Right atrium auricular region (tissue), 2 donors: ENCODE measurements around the gene NCF2. TPM values are rescaled to one million over a fixed set of nuclear protein-coding genes. Genes with fewer than 3 reads are reported as not detected.

Experiments
- DNase-seq: peaks from one replicate; pipeline ENCODE4 v3.0.0-alpha.2; 2019; ENCODE audit warnings: low spot score
- H3K27ac ChIP-seq, 2 donors: fragments of 200-600 bp; sonication (generic); 1 replicate in 1 of 2; 2 replicates in 1 of 2; pipeline ENCODE4 v1.5.1; 2016 to 2019
- H3K27me3 ChIP-seq, 2 donors: fragments of 200-600 bp; sonication (generic); one replicate each; pipeline versions ENCODE4 v1.5.1 to v1.6.0; 2017 to 2019
- H3K36me3 ChIP-seq: fragments of 200-600 bp; sonication (generic); one replicate; pipeline ENCODE4 v1.5.1; 2016
- H3K4me1 ChIP-seq, 2 donors: fragments of 200-600 bp; sonication (generic); one replicate each; pipeline versions ENCODE4 v1.5.1 to v1.6.0; 2017 to 2019
- H3K4me3 ChIP-seq, 2 donors: fragments of 200-600 bp; sonication (generic); 1 replicate in 1 of 2; 2 replicates in 1 of 2; pipeline ENCODE4 v1.5.1; 2017 to 2019; ENCODE audit warnings: mild to moderate bottlenecking in 1 of 2, moderate library complexity in 1 of 2
- H3K9me3 ChIP-seq, 2 donors: fragments of 200-600 bp; sonication (generic); one replicate each; pipeline ENCODE4 v1.5.1; 2019
- total RNA-seq, 2 donors: library from RNA; depleted of rRNA; stranded (reverse); fragments of >200 nt; gene quantifications; one replicate each; pipeline ENCODE4 v1.1.0, GENCODE V29; 2016
- TF ChIP-seq, protein P1 (sequence below), 2 donors: fragments of 200-600 bp; sonication (generic); IDR thresholded peaks; one replicate each; pipeline ENCODE4 v1.5.1; 2019; ENCODE audit warnings: antibody characterized with exemption in 2 of 2

The NCF2 gene
- total RNA-seq, 2 donors from 2014 or later: 3.2 to 10.7 TPM

DNA sequence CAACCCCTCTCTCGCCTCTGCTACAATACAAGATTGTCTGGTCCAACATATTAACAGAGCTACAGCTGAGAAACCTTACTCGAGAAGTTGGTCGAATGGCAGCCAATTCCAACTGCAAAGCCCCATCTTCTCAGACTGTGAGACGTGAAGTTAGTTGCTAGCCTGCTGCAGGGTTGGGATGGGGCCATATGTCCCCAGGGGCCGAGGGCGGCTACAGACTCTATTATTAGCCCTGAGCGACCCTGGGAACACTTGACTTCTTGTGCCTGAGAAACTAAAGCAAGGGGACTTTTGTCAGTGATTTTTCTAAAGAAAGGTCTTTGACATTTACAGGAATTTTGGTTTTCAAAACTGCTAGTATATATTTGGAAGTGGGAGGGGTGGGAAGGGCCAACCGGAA is 13.7 kb downstream of the NCF2 start:
- H3K4me1 ChIP-seq: peaks cover 0 to 11% of the 10 kb centered on the region in 2 donors
- no peaks in the 10 kb centered on the region for H3K27me3 ChIP-seq
- no peaks in the 10 kb centered on the region for H3K36me3 ChIP-seq

DNA sequence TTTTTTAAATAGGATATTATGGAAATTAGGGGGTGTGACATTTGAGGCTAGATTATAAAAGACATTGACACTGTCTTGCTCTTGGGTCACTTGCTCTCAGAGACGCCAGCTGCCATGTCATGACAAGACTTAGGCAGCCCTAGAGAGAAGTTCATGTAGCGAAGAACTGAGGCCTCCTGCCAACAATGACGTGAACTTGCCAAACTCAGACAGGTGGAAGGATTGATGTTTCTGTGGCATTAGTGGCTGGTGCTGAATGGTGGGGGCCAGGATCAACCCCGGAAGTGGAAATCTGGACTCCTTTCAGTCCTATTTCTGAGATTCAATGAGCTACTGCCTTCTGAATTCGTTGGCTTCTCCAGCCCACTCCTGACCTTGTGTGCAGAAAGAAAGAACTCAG is 14.7 kb downstream of the NCF2 start:
- TF ChIP-seq, protein P1, sequence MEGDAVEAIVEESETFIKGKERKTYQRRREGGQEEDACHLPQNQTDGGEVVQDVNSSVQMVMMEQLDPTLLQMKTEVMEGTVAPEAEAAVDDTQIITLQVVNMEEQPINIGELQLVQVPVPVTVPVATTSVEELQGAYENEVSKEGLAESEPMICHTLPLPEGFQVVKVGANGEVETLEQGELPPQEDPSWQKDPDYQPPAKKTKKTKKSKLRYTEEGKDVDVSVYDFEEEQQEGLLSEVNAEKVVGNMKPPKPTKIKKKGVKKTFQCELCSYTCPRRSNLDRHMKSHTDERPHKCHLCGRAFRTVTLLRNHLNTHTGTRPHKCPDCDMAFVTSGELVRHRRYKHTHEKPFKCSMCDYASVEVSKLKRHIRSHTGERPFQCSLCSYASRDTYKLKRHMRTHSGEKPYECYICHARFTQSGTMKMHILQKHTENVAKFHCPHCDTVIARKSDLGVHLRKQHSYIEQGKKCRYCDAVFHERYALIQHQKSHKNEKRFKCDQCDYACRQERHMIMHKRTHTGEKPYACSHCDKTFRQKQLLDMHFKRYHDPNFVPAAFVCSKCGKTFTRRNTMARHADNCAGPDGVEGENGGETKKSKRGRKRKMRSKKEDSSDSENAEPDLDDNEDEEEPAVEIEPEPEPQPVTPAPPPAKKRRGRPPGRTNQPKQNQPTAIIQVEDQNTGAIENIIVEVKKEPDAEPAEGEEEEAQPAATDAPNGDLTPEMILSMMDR (IDR thresholded peaks at IDR 0.05): no peak
- Histone ChIP-seq H3K27me3 (no peaks in the 10 kb centered on the region), H3K4me3 (no peak overlapping the region), H3K27ac (no peak overlapping the region), H3K4me1 (peaks cover 0 to 11% of the 10 kb centered on the region in 2 donors), H3K9me3 (no peaks in the 10 kb centered on the region), H3K36me3 (no peaks in the 10 kb centered on the region)
- no peak for DNase-seq

More for the DNA sequence above, 13.7 kb downstream of the NCF2 start:
- DNase-seq: no peak
- H3K9me3 ChIP-seq: no peaks in the 10 kb centered on the region
- TF ChIP-seq, protein P1 (IDR thresholded peaks at IDR 0.05): no peak
- no peak overlapping the region for H3K4me3 ChIP-seq
- H3K27ac ChIP-seq: peak overlapping the region; percentile 5 to 35

DNA sequence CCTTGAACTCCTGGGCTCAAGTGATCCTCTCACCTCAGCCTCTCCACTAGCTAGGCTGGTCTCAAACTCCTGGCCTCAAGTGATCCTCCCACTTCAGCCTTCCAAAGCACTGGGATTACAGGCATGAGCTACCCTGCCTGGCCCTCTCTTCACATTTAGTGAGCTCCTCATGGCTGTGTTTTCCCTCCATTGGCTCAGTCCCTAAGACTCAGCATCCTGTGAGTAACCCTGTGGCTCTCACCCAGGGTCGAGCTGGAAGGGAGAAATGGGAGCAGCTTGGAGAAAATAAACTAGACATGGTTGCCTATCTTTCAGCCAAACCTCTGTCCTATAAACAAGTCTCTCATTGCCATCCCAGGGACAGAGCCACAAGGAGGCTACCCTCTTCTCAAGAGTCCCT is 17.5 kb downstream of the NCF2 start:
- DNase-seq: no peak
- Histone ChIP-seq H3K4me1 (peaks cover 0 to 10% of the 10 kb centered on the region in 2 donors), H3K4me3 (no peak overlapping the region), H3K27me3 (no peaks in the 10 kb centered on the region), H3K27ac (no peak overlapping the region), H3K36me3 (no peaks in the 10 kb centered on the region), H3K9me3 (no peaks in the 10 kb centered on the region)
- TF ChIP-seq, protein P1 (IDR thresholded peaks at IDR 0.05): no peak

DNA sequence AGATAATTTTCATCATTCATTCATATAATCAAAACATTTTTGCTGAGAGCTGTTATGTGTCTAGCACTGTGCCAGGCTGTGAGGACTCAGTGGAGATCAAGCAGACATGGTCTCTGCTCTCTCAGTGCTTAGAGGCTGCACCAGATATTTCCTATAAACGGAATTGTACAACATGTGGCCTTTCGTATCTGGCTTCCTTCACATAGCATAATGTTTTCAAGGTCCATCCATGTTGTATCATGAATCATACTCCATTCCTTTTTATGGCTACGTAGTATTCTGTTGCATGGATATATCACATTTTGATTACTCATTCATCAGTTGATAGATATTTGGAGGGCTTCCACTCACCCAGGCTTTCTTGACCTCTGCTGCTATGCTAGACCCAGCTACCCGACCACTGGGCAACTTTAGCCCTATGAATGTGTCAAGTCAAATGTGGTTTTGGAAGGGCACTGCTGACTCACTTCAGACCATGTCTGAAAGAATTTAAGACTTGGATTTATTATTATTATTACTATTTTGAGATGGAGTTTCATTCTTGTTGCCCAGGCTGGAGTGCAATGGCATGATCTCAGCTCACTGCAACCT is 18.5 kb downstream of the NCF2 start:
- H3K4me1 ChIP-seq: peaks cover 0 to 18% of the 10 kb centered on the region in 2 donors

DNA sequence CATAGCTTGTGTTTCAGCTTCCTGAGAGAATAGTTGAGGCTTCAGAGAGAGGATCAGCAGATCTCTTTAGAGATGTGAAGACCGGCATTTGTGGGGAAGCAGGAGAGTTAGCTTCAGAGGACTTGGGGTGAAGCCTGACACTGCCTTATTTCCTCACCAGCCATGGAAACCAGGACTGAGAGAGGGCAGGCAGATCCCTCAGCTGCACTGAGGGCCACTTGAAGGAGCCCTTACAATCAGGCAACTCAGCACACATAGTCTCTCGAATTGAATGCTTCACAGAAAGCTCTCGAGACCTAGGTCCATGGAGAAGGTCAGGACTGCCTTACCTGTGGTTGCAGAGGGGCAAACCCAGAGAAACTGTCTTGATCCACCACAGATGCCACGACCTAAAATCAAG is 19.8 kb downstream of the NCF2 start:
- DNase-seq: no peak
- TF ChIP-seq, protein P1 (IDR thresholded peaks at IDR 0.05): no peak
- H3K4me3 ChIP-seq: no peak overlapping the region
- H3K36me3 ChIP-seq: no peaks in the 10 kb centered on the region
- H3K4me1 ChIP-seq: peaks cover 0 to 18% of the 10 kb centered on the region in 2 donors
- no peaks in the 10 kb centered on the region for H3K27me3 ChIP-seq
- H3K9me3 ChIP-seq: no peaks in the 10 kb centered on the region
- H3K27ac ChIP-seq: no peak overlapping the region

More for the DNA sequence above, 18.5 kb downstream of the NCF2 start:
- no peaks in the 10 kb centered on the region for H3K27me3 ChIP-seq
- no peak overlapping the region for H3K27ac ChIP-seq
- no peak overlapping the region for H3K4me3 ChIP-seq
- no peaks in the 10 kb centered on the region for H3K36me3 ChIP-seq
- H3K9me3 ChIP-seq: no peaks in the 10 kb centered on the region
- TF ChIP-seq, protein P1 (IDR thresholded peaks at IDR 0.05): no peak
- DNase-seq: no peak

DNA sequence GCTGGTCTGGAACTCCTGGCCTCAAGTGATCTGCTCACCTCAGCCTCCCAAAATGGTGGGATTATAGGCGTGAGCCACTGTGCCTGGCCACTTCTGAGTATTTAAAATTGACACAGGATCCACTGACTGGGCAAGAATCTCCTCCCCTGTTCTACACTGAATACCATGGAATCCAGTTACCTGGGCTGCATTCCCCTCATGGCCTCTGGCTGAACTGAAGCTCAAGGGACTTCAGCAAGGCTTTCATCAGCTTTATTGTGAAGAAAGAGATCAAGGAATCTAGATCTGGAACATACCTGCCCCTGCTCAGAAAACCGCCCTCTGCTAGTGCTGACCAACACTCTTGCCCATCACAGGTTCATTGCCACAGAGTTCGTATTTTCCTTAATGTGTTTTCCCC is 20.5 kb downstream of the NCF2 start:
- Histone ChIP-seq H3K9me3 (no peaks in the 10 kb centered on the region), H3K27ac (no peak overlapping the region), H3K27me3 (no peaks in the 10 kb centered on the region), H3K36me3 (no peaks in the 10 kb centered on the region), H3K4me1 (peaks cover 0 to 18% of the 10 kb centered on the region in 2 donors), H3K4me3 (no peak overlapping the region)
- DNase-seq: no peak
- TF ChIP-seq, protein P1 (IDR thresholded peaks at IDR 0.05): no peak
